ENCODE data around the gene UGDH. TPM values are rescaled to one million over a fixed set of nuclear protein-coding genes. Genes with fewer than 3 reads are reported as not detected.

Gene UGDH
- polyA plus RNA-seq, 2 of the 4 experiments (the other 2 are of a cell fraction), result 610 to 691 TPM

DNA sequence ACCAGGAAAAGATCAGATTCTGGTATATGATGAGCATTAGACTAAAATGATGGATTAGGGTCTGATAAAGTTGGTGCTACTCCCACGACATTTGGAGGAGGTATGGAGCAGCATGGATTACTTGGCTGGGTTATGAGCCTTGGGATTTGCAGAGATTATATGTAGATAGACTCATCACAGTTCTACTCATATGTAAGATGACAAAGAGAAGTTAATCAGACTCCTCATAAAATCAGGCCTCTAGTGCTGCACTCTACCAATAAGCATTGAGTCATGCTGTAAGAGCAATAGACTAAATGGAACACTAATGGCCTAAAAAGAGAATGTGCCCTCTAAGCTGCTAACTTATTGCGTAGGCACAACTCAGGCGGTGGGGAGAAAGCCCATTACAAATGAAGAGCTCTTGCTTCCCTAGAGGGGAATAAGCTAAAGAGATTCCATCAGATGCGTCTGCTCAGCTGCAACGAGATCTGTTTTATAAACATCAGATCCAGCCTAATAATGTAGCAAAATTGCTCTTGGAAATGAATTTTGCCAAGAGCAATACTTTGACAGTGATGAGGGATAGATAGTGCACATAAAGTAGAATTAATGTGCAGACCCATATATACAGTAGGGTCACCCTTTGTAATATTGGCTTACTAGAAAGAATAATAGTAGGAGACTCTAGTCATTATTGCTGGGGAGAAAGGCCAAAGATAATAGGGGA, 50.9 kb downstream of the UGDH start:
- Histone ChIP-seq H3K9me3 (no peaks in the 10 kb centered on the region), H3K4me3 (no peak overlapping the region), H3K4me2 (no peak overlapping the region), H3K4me1 (peaks cover 5% of the 10 kb centered on the region; the same call in 1 of the 3 replicates), H3K27ac (no peak overlapping the region)
- CTCF ChIA-PET, result interaction anchor here (0.9 kb wide), 1 partner anchor 51 kb away, joined by 3 read pairs; the partner anchor contains the start of gene UGDH
- no peak for TF ChIP-seq GATA3 (IDR thresholded peaks at IDR 0.05; ENCODE audit: borderline replicate concordance)
- TF ChIP-seq, protein P1, sequence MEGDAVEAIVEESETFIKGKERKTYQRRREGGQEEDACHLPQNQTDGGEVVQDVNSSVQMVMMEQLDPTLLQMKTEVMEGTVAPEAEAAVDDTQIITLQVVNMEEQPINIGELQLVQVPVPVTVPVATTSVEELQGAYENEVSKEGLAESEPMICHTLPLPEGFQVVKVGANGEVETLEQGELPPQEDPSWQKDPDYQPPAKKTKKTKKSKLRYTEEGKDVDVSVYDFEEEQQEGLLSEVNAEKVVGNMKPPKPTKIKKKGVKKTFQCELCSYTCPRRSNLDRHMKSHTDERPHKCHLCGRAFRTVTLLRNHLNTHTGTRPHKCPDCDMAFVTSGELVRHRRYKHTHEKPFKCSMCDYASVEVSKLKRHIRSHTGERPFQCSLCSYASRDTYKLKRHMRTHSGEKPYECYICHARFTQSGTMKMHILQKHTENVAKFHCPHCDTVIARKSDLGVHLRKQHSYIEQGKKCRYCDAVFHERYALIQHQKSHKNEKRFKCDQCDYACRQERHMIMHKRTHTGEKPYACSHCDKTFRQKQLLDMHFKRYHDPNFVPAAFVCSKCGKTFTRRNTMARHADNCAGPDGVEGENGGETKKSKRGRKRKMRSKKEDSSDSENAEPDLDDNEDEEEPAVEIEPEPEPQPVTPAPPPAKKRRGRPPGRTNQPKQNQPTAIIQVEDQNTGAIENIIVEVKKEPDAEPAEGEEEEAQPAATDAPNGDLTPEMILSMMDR (IDR thresholded peaks at IDR 0.05), result no peak
- TF ChIP-seq POLR2A (IDR thresholded peaks at IDR 0.05; ENCODE audit: low read length), result no peak
- TF ChIP-seq RNF2 (IDR thresholded peaks at IDR 0.05; ENCODE audit: borderline replicate concordance, low read depth), result no peak
- TF ChIP-seq CHD2 (IDR thresholded peaks at IDR 0.05; ENCODE audit: low read length, partially characterized antibody), result no peak
- no peak for ATAC-seq
- POLR2A ChIA-PET, result no interaction called here
- FAIRE-seq, result no peak
- DNase-seq (ENCODE audit: low read depth in 1 of 2, low spot score in 1 of 2), result no peak
- 92% methylated on average over 5 of the region's 5 CpGs for WGBS (ENCODE audit: missing lambda C conversion rate)

DNA sequence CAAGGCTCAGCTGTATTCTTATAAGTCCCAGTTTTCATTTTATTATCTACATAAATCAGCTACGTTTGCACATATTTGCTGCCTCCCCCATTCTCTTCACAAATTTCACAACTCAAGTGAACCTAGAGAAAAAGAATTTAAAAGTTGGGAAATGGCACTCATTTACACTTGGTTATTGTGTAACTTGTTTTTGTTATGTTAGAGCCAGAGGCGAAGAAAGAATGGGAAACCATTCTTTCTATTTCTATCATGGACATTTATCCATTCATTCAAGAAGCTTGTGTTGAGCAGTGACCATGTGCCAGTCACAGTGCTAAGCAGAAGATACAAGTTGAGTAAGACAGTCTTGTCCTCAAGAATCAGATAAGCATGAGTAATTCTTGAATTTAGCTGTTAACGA, 54.8 kb downstream of the UGDH start:
- H3K4me3 ChIP-seq, result no peak overlapping the region
- no peak overlapping the region for H3K27ac ChIP-seq
- FAIRE-seq (no peak), DNase-seq (ENCODE audit: low read depth in 1 of 2, low spot score in 1 of 2) (no peak), ATAC-seq (no peak)
- H3K4me1 ChIP-seq, result peaks cover 33% of the 10 kb centered on the region
- ChIA-PET POLR2A (no interaction called here), CTCF (no interaction called here)
- TF ChIP-seq ZSCAN20 (CRISPR knock-in tag; IDR thresholded peaks at IDR 0.05), result no peak
- TF ChIP-seq JUNB (IDR thresholded peaks at IDR 0.05), result no peak
- TF ChIP-seq, protein P2, sequence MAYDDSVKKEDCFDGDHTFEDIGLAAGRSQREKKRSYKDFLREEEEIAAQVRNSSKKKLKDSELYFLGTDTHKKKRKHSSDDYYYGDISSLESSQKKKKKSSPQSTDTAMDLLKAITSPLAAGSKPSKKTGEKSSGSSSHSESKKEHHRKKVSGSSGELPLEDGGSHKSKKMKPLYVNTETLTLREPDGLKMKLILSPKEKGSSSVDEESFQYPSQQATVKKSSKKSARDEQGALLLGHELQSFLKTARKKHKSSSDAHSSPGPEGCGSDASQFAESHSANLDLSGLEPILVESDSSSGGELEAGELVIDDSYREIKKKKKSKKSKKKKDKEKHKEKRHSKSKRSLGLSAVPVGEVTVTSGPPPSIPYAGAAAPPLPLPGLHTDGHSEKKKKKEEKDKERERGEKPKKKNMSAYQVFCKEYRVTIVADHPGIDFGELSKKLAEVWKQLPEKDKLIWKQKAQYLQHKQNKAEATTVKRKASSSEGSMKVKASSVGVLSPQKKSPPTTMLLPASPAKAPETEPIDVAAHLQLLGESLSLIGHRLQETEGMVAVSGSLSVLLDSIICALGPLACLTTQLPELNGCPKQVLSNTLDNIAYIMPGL (CRISPR knock-in tag; IDR thresholded peaks at IDR 0.05; ENCODE audit: borderline replicate concordance), result no peak
- TF ChIP-seq MAZ (IDR thresholded peaks at IDR 0.05; ENCODE audit: borderline replicate concordance, low read depth, low read length), result no peak
- no peak for TF ChIP-seq SREBF2 (IDR thresholded peaks at IDR 0.05)
- no peak for TF ChIP-seq POLR2A (IDR thresholded peaks at IDR 0.05; ENCODE audit: low read length)
- no peak for TF ChIP-seq CEBPB (IDR thresholded peaks at IDR 0.05)
- TF ChIP-seq HEYL (CRISPR knock-in tag; IDR thresholded peaks at IDR 0.05), result no peak
- no peak for TF ChIP-seq TP53 (CRISPR knock-in tag; IDR thresholded peaks at IDR 0.05)
- no peak for TF ChIP-seq NFE2L2 (conservative IDR thresholded peaks at IDR 0.05; ENCODE audit: low read length)
- TF ChIP-seq, protein P3, sequence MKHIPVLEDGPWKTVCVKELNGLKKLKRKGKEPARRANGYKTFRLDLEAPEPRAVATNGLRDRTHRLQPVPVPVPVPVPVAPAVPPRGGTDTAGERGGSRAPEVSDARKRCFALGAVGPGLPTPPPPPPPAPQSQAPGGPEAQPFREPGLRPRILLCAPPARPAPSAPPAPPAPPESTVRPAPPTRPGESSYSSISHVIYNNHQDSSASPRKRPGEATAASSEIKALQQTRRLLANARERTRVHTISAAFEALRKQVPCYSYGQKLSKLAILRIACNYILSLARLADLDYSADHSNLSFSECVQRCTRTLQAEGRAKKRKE (CRISPR knock-in tag; IDR thresholded peaks at IDR 0.05; ENCODE audit: low read depth), result no peak
- no peak for TF ChIP-seq ZC3H11A (IDR thresholded peaks at IDR 0.05)
- TF ChIP-seq ESRRA (IDR thresholded peaks at IDR 0.05; ENCODE audit: borderline replicate concordance, low read length), result no peak
- no peak for TF ChIP-seq KDM5A (IDR thresholded peaks at IDR 0.05)
- no peak for TF ChIP-seq RNF2 (IDR thresholded peaks at IDR 0.05; ENCODE audit: borderline replicate concordance, low read depth)
- TF ChIP-seq, protein P4, sequence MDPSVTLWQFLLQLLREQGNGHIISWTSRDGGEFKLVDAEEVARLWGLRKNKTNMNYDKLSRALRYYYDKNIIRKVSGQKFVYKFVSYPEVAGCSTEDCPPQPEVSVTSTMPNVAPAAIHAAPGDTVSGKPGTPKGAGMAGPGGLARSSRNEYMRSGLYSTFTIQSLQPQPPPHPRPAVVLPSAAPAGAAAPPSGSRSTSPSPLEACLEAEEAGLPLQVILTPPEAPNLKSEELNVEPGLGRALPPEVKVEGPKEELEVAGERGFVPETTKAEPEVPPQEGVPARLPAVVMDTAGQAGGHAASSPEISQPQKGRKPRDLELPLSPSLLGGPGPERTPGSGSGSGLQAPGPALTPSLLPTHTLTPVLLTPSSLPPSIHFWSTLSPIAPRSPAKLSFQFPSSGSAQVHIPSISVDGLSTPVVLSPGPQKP (IDR thresholded peaks at IDR 0.05; ENCODE audit: low read depth, low read length), result no peak
- H3K9me3 ChIP-seq, result no peaks in the 10 kb centered on the region
- H3K4me2 ChIP-seq, result no peak overlapping the region
- 84% methylated on average over 3 of the region's 3 CpGs for WGBS (ENCODE audit: missing lambda C conversion rate)
